SK-N-SH treated with all-trans-retinoic acid at 6 μM for 48 hours (cell line): ENCODE results near the gene ANKRD36.
"Not testable (repeated sequence)": the region's sequence is repeated elsewhere in the genome, so short reads cannot be mapped to it uniquely, and the experiment has no call there.

Experiments used
- ARNTL ChIP-seq: fragments of 450-650 bp; formaldehyde crosslinking; IDR thresholded peaks from 2 replicates; pipeline ENCODE4 v1.5.0; 2020; ENCODE audit warnings: low read depth, mild to moderate bottlenecking, moderate library complexity, borderline replicate concordance
- ESRRG ChIP-seq: fragments of 250-450 bp; sonication (Bioruptor Pico); IDR thresholded peaks from 2 replicates; pipeline ENCODE4 v1.6.1; 2021; ENCODE audit warnings: mild to moderate bottlenecking
- GLIS3 ChIP-seq: fragments of 250-450 bp; sonication (Bioruptor Pico); IDR thresholded peaks from 2 replicates; pipeline ENCODE4 v1.5.0; 2020; ENCODE audit warnings: mild to moderate bottlenecking, moderate library complexity
- PPARA ChIP-seq: fragments of 250-450 bp; sonication (Bioruptor Pico); IDR thresholded peaks from 2 replicates; pipeline ENCODE4 v1.5.0; 2020; ENCODE audit warnings: mild to moderate bottlenecking, borderline replicate concordance
- RARB ChIP-seq: fragments of 250-450 bp; sonication (Bioruptor Pico); IDR thresholded peaks from 2 replicates; pipeline ENCODE4 v1.8.0; 2021; ENCODE audit warnings: mild to moderate bottlenecking, moderate library complexity
- SNAI2 ChIP-seq: fragments of 250-450 bp; sonication (Bioruptor Pico); IDR thresholded peaks from 2 replicates; pipeline ENCODE4 v1.5.0; 2020; ENCODE audit warnings: mild to moderate bottlenecking, moderate library complexity
- ZFP30 ChIP-seq: fragments of 450-650 bp; formaldehyde crosslinking; IDR thresholded peaks from 2 replicates; pipeline ENCODE4 v1.5.0; 2022; ENCODE audit warnings: mild to moderate bottlenecking, moderate library complexity
- ZNF70 ChIP-seq: fragments of 450-650 bp; formaldehyde crosslinking; IDR thresholded peaks from 2 replicates; pipeline ENCODE4 v1.5.0; 2020; ENCODE audit warnings: mild to moderate bottlenecking, moderate library complexity

GRCh38 chr2:97233660-97234295 is 120.8 kb downstream of the ANKRD36 start:
- not testable (repeated sequence) for TF ChIP-seq ARNTL; ZNF70 (CRISPR knock-in tag); ZFP30 (CRISPR knock-in tag); ESRRG; PPARA (CRISPR knock-in tag); SNAI2 (CRISPR knock-in tag); GLIS3 (CRISPR knock-in tag); RARB (CRISPR knock-in tag)
